GM23338 (cell line): ENCODE measurements around the gene SHOC1. TPM values are rescaled to one million over a fixed set of nuclear protein-coding genes. Genes with fewer than 3 reads are reported as not detected.

Experiments used
- ATAC-seq: fragments of 200-7000 bp; cut with Tn5 transposase; 3 replicates; pipeline ENCODE4 v1.9.1; 2020
- DNase-seq: peaks from one replicate; pipeline ENCODE4 v3.0.0-alpha.2; 2015; ENCODE audit warnings: low spot score
- H2AFZ ChIP-seq: fragments of 200-600 bp; sonication (generic); 2 replicates; pipeline ENCODE4 v1.8.0; 2016; ENCODE audit warnings: antibody characterized with exemption, mild to moderate bottlenecking, moderate library complexity
- H3F3A ChIP-seq: fragments of 200-600 bp; sonication (generic); replicated peaks from 2 replicates; pipeline ENCODE4 v1.8.0; 2017; ENCODE audit warnings: antibody characterized with exemption, mixed run types, low read depth
- H3K27ac ChIP-seq: fragments of 200-600 bp; sonication (generic); 2 replicates; pipeline ENCODE4 v1.6.1; 2016; ENCODE audit warnings: low read depth
- H3K27me3 ChIP-seq: fragments of 200-600 bp; sonication (generic); 2 replicates; pipeline ENCODE4 v1.8.0; 2016; ENCODE audit warnings: mild to moderate bottlenecking, mixed run types, moderate library complexity; ENCODE audit not compliant: insufficient read depth
- H3K36me3 ChIP-seq: fragments of 200-600 bp; sonication (generic); 2 replicates; pipeline ENCODE4 v1.8.0; 2016; ENCODE audit warnings: mild to moderate bottlenecking; ENCODE audit not compliant: insufficient read depth
- H3K4me1 ChIP-seq: fragments of 200-600 bp; sonication (generic); 2 replicates; pipeline ENCODE4 v1.8.0; 2016; ENCODE audit warnings: mild to moderate bottlenecking, moderate library complexity; ENCODE audit not compliant: insufficient read depth
- H3K4me2 ChIP-seq: fragments of 200-600 bp; sonication (generic); 2 replicates; pipeline ENCODE4 v1.7.1; 2017; ENCODE audit warnings: mixed run types
- H3K4me3 ChIP-seq: fragments of 200-600 bp; sonication (generic); 2 replicates; pipeline ENCODE4 v1.6.1; 2016; ENCODE audit warnings: mixed run types
- H3K79me2 ChIP-seq: fragments of 200-600 bp; sonication (generic); replicated peaks from 2 replicates; pipeline ENCODE4 v1.8.0; 2017; ENCODE audit warnings: mild to moderate bottlenecking; ENCODE audit not compliant: insufficient read depth
- H3K9me2 ChIP-seq: fragments of 200-600 bp; sonication (generic); 2 replicates; pipeline ENCODE4 v1.8.0; 2017; ENCODE audit not compliant: insufficient read depth
- H4K20me1 ChIP-seq: fragments of 200-600 bp; sonication (generic); replicated peaks from 2 replicates; pipeline ENCODE4 v1.8.0; 2017; ENCODE audit warnings: mild to moderate bottlenecking; ENCODE audit not compliant: insufficient read depth
- H3K27ac Mint-ChIP-seq: 2 replicates; pipeline ENCODE4 v1.8.0; 2020; ENCODE audit warnings: inconsistent platforms, mild to moderate bottlenecking, moderate library complexity, mixed read lengths
- H3K27me3 Mint-ChIP-seq: 3 replicates; pipeline ENCODE4 v1.8.0; 2022; ENCODE audit warnings: low read depth, mild to moderate bottlenecking, moderate library complexity, mixed read lengths, inconsistent platforms; ENCODE audit not compliant: insufficient read depth, poor library complexity
- H3K36me3 Mint-ChIP-seq: 3 replicates; pipeline ENCODE4 v1.8.0; 2021; ENCODE audit warnings: low read depth, mild to moderate bottlenecking, inconsistent platforms, moderate library complexity, mixed read lengths
- H3K4me1 Mint-ChIP-seq: 3 replicates; pipeline ENCODE4 v1.8.0; 2020; ENCODE audit warnings: mild to moderate bottlenecking, inconsistent platforms, mixed read lengths
- H3K4me3 Mint-ChIP-seq: 3 replicates; pipeline ENCODE4 v1.8.0; 2021; ENCODE audit warnings: moderate library complexity, mild to moderate bottlenecking, inconsistent platforms, mixed read lengths
- H3K9me3 Mint-ChIP-seq: 3 replicates; pipeline ENCODE4 v1.8.0; 2020; ENCODE audit warnings: moderate library complexity, mild to moderate bottlenecking, inconsistent platforms, mixed read lengths
- CREB1 ChIP-seq: fragments of 250-450 bp; sonication (Bioruptor Pico); IDR thresholded peaks from 2 replicates; pipeline ENCODE4 v1.5.0; 2020; ENCODE audit warnings: low read depth, mild to moderate bottlenecking, moderate library complexity
- CTCF ChIP-seq, 2 experiments: fragments of 200-600 bp in 1 of 2; sonication (generic) in 1 of 2; conservative IDR thresholded peaks; 2 replicates each; pipeline versions ENCODE4 v1.5.1 to v1.6.1; 2016 to 2017; ENCODE audit warnings: antibody characterized with exemption in 2 of 2, low read depth in 2 of 2, mild to moderate bottlenecking in 2 of 2, moderate library complexity in 1 of 2
- ETS1 ChIP-seq: IDR thresholded peaks from 2 replicates; pipeline ENCODE4 v1.6.1; 2016; ENCODE audit warnings: antibody characterized with exemption
- EZH2 ChIP-seq: fragments of 200-600 bp; sonication (generic); IDR thresholded peaks from one replicate; pipeline ENCODE4 v1.8.0; 2017; ENCODE audit warnings: antibody characterized with exemption, mild to moderate bottlenecking, low read depth; ENCODE audit not compliant: unreplicated experiment
- EZH2phosphoT487 ChIP-seq: fragments of 200-600 bp; sonication (generic); IDR thresholded peaks from one replicate; pipeline ENCODE4 v1.8.1; 2018; ENCODE audit warnings: antibody characterized with exemption; ENCODE audit not compliant: unreplicated experiment
- JUNB ChIP-seq: IDR thresholded peaks from one replicate; pipeline ENCODE4 v1.6.1; 2016; ENCODE audit warnings: antibody characterized with exemption; ENCODE audit not compliant: unreplicated experiment
- NANOG ChIP-seq: IDR thresholded peaks from 2 replicates; pipeline ENCODE4 v1.6.1; 2016; ENCODE audit warnings: antibody characterized with exemption, borderline replicate concordance
- POLR2AphosphoS5 ChIP-seq: IDR thresholded peaks from 2 replicates; pipeline ENCODE4 v1.6.1; 2016; ENCODE audit warnings: antibody characterized with exemption, low read depth
- REST ChIP-seq: IDR thresholded peaks from one replicate; pipeline ENCODE4 v1.6.1; 2018; ENCODE audit warnings: antibody characterized with exemption; ENCODE audit not compliant: unreplicated experiment
- STAT1 ChIP-seq: IDR thresholded peaks from one replicate; pipeline ENCODE4 v1.6.1; 2016; ENCODE audit warnings: antibody characterized with exemption; ENCODE audit not compliant: unreplicated experiment
- ZNF114 ChIP-seq: fragments of 250-450 bp; sonication (Bioruptor Pico); IDR thresholded peaks from 2 replicates; pipeline ENCODE4 v1.5.0; 2020; ENCODE audit warnings: mild to moderate bottlenecking, moderate library complexity
- ZNF331 ChIP-seq: fragments of 250-450 bp; sonication (Bioruptor Pico); IDR thresholded peaks from 2 replicates; pipeline ENCODE4 v1.5.0; 2020; ENCODE audit warnings: low read depth, mild to moderate bottlenecking, moderate library complexity
- ZNF462 ChIP-seq: fragments of 250-450 bp; sonication (Bioruptor Pico); IDR thresholded peaks from 2 replicates; pipeline ENCODE4 v1.5.0; 2020; ENCODE audit warnings: mild to moderate bottlenecking, moderate library complexity
- polyA plus RNA-seq: library from polyadenylated mRNA; unstranded; fragments of >200 nt; fragmentation: Nextera tagmentation; extraction: Ambion mirVana; gene quantifications from 2 replicates; pipeline ENCODE4 v1.2.1, GENCODE V29; 2016
- total RNA-seq: library from RNA; depleted of rRNA; stranded (reverse); fragments of >200 nt; shearing (Covaris generic); gene quantifications from 2 replicates; pipeline ENCODE4 v1.2.3, GENCODE V29; 2014

The SHOC1 gene
- total and polyA plus RNA-seq, 2 experiments from 2014 or later = 0.39 TPM; not detected in 1

- H3F3A ChIP-seq = no peaks in the 10 kb centered on the region
- peaks cover 1% of the 10 kb centered on the region for H3K27me3 Mint-ChIP-seq
- no peak for ATAC-seq
- no peak overlapping the region for H3K4me3 Mint-ChIP-seq
- no peaks in the 10 kb centered on the region for H3K36me3 Mint-ChIP-seq
- H3K4me2 ChIP-seq = no peak overlapping the region
- H3K9me2 ChIP-seq = no peaks in the 10 kb centered on the region
- no peak overlapping the region for H3K4me3 ChIP-seq
- H4K20me1 ChIP-seq = no peaks in the 10 kb centered on the region
- no peaks in the 10 kb centered on the region for H3K4me1 ChIP-seq
- H3K27ac ChIP-seq = no peak overlapping the region
- DNase-seq = no peak
- H2AFZ ChIP-seq = no peak overlapping the region
- H3K4me1 Mint-ChIP-seq = no peaks in the 10 kb centered on the region
- H3K27me3 ChIP-seq = no peaks in the 10 kb centered on the region
- H3K27ac Mint-ChIP-seq = no peak overlapping the region
- no peaks in the 10 kb centered on the region for H3K79me2 ChIP-seq
- TF ChIP-seq CREB1 (CRISPR knock-in tag) = no peak
- no peak for TF ChIP-seq EZH2
- TF ChIP-seq ZNF331 (CRISPR knock-in tag) = no peak
- no peak for TF ChIP-seq NANOG
- no peak for TF ChIP-seq POLR2AphosphoS5
- TF ChIP-seq ZNF462 (CRISPR knock-in tag) = no peak
- TF ChIP-seq ETS1 = no peak
- no peak for TF ChIP-seq CTCF (conservative IDR thresholded peaks at IDR 0.05; ENCODE audit: low read depth in 2 of 2)
- TF ChIP-seq REST = no peak
- TF ChIP-seq ZNF114 (CRISPR knock-in tag) = no peak
- no peak for TF ChIP-seq STAT1
- no peak for TF ChIP-seq EZH2phosphoT487
- no peak for TF ChIP-seq JUNB
- H3K36me3 ChIP-seq = no peaks in the 10 kb centered on the region
- H3K9me3 Mint-ChIP-seq = no peaks in the 10 kb centered on the region
These were observed 9.9 kb upstream of the SHOC1 start for GRCh38 chr9:111804636-111805035.
